Measurements from ENCODE around the gene CDS2.

Gene CDS2

GRCh38 chr20:5211803-5212714 lies 85.3 kb downstream of the CDS2 start:
- 97 to 100% methylated on average over 1 to 5 of the region's 8 CpGs for WGBS, 2 experiments (ENCODE audit: insufficient coverage in 2 of 2)
- H3K4me1 ChIP-seq (ENCODE audit: control insufficient read depth, insufficient read depth, low read length, poor library complexity, severe bottlenecking): no peaks in the 10 kb centered on the region
- no peaks in the 10 kb centered on the region for H3K9me3 ChIP-seq (ENCODE audit: control insufficient read depth, low read length)
- H3K27ac ChIP-seq (ENCODE audit: low read depth, low read length, severe bottlenecking): no peak overlapping the region
- H3K36me3 ChIP-seq (ENCODE audit: control insufficient read depth, insufficient read depth, low read length): peaks cover 28% of the 10 kb centered on the region
- no peak overlapping the region for H3K4me3 ChIP-seq (ENCODE audit: extremely low read depth, insufficient read depth, low read length, poor library complexity, severe bottlenecking)

GRCh38 chr20:5212907-5213487 lies 86.2 kb downstream of the CDS2 start:
- no peak overlapping the region for H3K27ac ChIP-seq (ENCODE audit: low read depth, low read length, severe bottlenecking)

GRCh38 chr20:5214826-5215225 lies 88.0 kb downstream of the CDS2 start:
- no peak overlapping the region for H3K4me3 ChIP-seq (ENCODE audit: extremely low read depth, insufficient read depth, low read length, poor library complexity, severe bottlenecking)
- no peaks in the 10 kb centered on the region for H3K9me3 ChIP-seq (ENCODE audit: control insufficient read depth, low read length)
- H3K36me3 ChIP-seq (ENCODE audit: control insufficient read depth, insufficient read depth, low read length): peaks cover 15% of the 10 kb centered on the region
- WGBS, 2 experiments (ENCODE audit: insufficient coverage in 2 of 2): 75 to 100% methylated on average over 1 to 3 of the region's 3 CpGs
- H3K4me1 ChIP-seq (ENCODE audit: control insufficient read depth, insufficient read depth, low read length, poor library complexity, severe bottlenecking): no peaks in the 10 kb centered on the region
- H3K27ac ChIP-seq (ENCODE audit: low read depth, low read length, severe bottlenecking): no peak overlapping the region

More at GRCh38 chr20:5212907-5213487, 86.2 kb downstream of the CDS2 start:
- no CpG with 5 or more reads among the region's 2 CpGs for WGBS, 2 experiments (ENCODE audit: insufficient coverage in 2 of 2)
- Histone ChIP-seq H3K36me3 (ENCODE audit: control insufficient read depth, insufficient read depth, low read length) (peaks cover 28% of the 10 kb centered on the region), H3K4me3 (ENCODE audit: extremely low read depth, insufficient read depth, low read length, poor library complexity, severe bottlenecking) (no peak overlapping the region), H3K9me3 (ENCODE audit: control insufficient read depth, low read length) (no peaks in the 10 kb centered on the region), H3K4me1 (ENCODE audit: control insufficient read depth, insufficient read depth, low read length, poor library complexity, severe bottlenecking) (no peaks in the 10 kb centered on the region)

GRCh38 chr20:5215672-5216304 lies 89.0 kb downstream of the CDS2 start:
- Histone ChIP-seq H3K4me1 (ENCODE audit: control insufficient read depth, insufficient read depth, low read length, poor library complexity, severe bottlenecking) (no peaks in the 10 kb centered on the region), H3K9me3 (ENCODE audit: control insufficient read depth, low read length) (no peaks in the 10 kb centered on the region), H3K4me3 (ENCODE audit: extremely low read depth, insufficient read depth, low read length, poor library complexity, severe bottlenecking) (no peak overlapping the region), H3K36me3 (ENCODE audit: control insufficient read depth, insufficient read depth, low read length) (peaks cover 15% of the 10 kb centered on the region), H3K27ac (ENCODE audit: low read depth, low read length, severe bottlenecking) (no peak overlapping the region)
- 97% methylated on average over 3 of the region's 4 CpGs; no CpG with 5 or more reads in 1 of the 2 experiments for WGBS, 2 experiments (ENCODE audit: insufficient coverage in 2 of 2)

GRCh38 chr20:5216663-5217062 lies 89.9 kb downstream of the CDS2 start:
- Histone ChIP-seq H3K36me3 (ENCODE audit: control insufficient read depth, insufficient read depth, low read length) (peaks cover 12% of the 10 kb centered on the region), H3K27ac (ENCODE audit: low read depth, low read length, severe bottlenecking) (no peak overlapping the region), H3K4me3 (ENCODE audit: extremely low read depth, insufficient read depth, low read length, poor library complexity, severe bottlenecking) (no peak overlapping the region), H3K4me1 (ENCODE audit: control insufficient read depth, insufficient read depth, low read length, poor library complexity, severe bottlenecking) (no peaks in the 10 kb centered on the region), H3K9me3 (ENCODE audit: control insufficient read depth, low read length) (no peaks in the 10 kb centered on the region)
- WGBS, 2 experiments (ENCODE audit: insufficient coverage in 2 of 2): 84% methylated on average over 3 of the region's 3 CpGs; no CpG with 5 or more reads in 1 of the 2 experiments

GRCh38 chr20:5217616-5218015 lies 90.8 kb downstream of the CDS2 start:
- Histone ChIP-seq H3K4me1 (ENCODE audit: control insufficient read depth, insufficient read depth, low read length, poor library complexity, severe bottlenecking) (no peaks in the 10 kb centered on the region), H3K27ac (ENCODE audit: low read depth, low read length, severe bottlenecking) (no peak overlapping the region), H3K4me3 (ENCODE audit: extremely low read depth, insufficient read depth, low read length, poor library complexity, severe bottlenecking) (no peak overlapping the region), H3K9me3 (ENCODE audit: control insufficient read depth, low read length) (no peaks in the 10 kb centered on the region), H3K36me3 (ENCODE audit: control insufficient read depth, insufficient read depth, low read length) (peaks cover 4% of the 10 kb centered on the region)
- WGBS, 2 experiments (ENCODE audit: insufficient coverage in 2 of 2): 90 to 100% methylated on average over 2 of the region's 4 CpGs

GRCh38 chr20:5220321-5221060 lies 93.7 kb downstream of the CDS2 start:
- Histone ChIP-seq H3K36me3 (ENCODE audit: control insufficient read depth, insufficient read depth, low read length) (no peaks in the 10 kb centered on the region), H3K4me1 (ENCODE audit: control insufficient read depth, insufficient read depth, low read length, poor library complexity, severe bottlenecking) (no peaks in the 10 kb centered on the region), H3K9me3 (ENCODE audit: control insufficient read depth, low read length) (no peaks in the 10 kb centered on the region), H3K4me3 (ENCODE audit: extremely low read depth, insufficient read depth, low read length, poor library complexity, severe bottlenecking) (no peak overlapping the region), H3K27ac (ENCODE audit: low read depth, low read length, severe bottlenecking) (no peak overlapping the region)
- 88 to 93% methylated on average over 4 to 5 of the region's 7 CpGs for WGBS, 2 experiments (ENCODE audit: insufficient coverage in 2 of 2)

- Histone ChIP-seq H3K4me3 (ENCODE audit: extremely low read depth, insufficient read depth, low read length, poor library complexity, severe bottlenecking) (no peak overlapping the region), H3K9me3 (ENCODE audit: control insufficient read depth, low read length) (no peaks in the 10 kb centered on the region), H3K4me1 (ENCODE audit: control insufficient read depth, insufficient read depth, low read length, poor library complexity, severe bottlenecking) (no peaks in the 10 kb centered on the region), H3K27ac (ENCODE audit: low read depth, low read length, severe bottlenecking) (no peak overlapping the region), H3K36me3 (ENCODE audit: control insufficient read depth, insufficient read depth, low read length) (no peaks in the 10 kb centered on the region)
- WGBS, 2 experiments (ENCODE audit: insufficient coverage in 2 of 2): no CpG with 5 or more reads among the region's 4 CpGs
These were observed 94.2 kb downstream of the CDS2 start for GRCh38 chr20:5221061-5221430.

GRCh38 chr20:5222919-5223634 lies 96.3 kb downstream of the CDS2 start:
- Histone ChIP-seq H3K9me3 (ENCODE audit: control insufficient read depth, low read length) (no peaks in the 10 kb centered on the region), H3K36me3 (ENCODE audit: control insufficient read depth, insufficient read depth, low read length) (no peaks in the 10 kb centered on the region), H3K4me3 (ENCODE audit: extremely low read depth, insufficient read depth, low read length, poor library complexity, severe bottlenecking) (no peak overlapping the region), H3K27ac (ENCODE audit: low read depth, low read length, severe bottlenecking) (no peak overlapping the region), H3K4me1 (ENCODE audit: control insufficient read depth, insufficient read depth, low read length, poor library complexity, severe bottlenecking) (no peaks in the 10 kb centered on the region)
- 100% methylated on average over 2 of the region's 11 CpGs; no CpG with 5 or more reads in 1 of the 2 experiments for WGBS, 2 experiments (ENCODE audit: insufficient coverage in 2 of 2)

GRCh38 chr20:5230544-5230943 lies 103.7 kb downstream of the CDS2 start:
- 70 to 90% methylated on average over 3 to 4 of the region's 4 CpGs for WGBS, 2 experiments (ENCODE audit: insufficient coverage in 2 of 2)
- H3K27ac ChIP-seq (ENCODE audit: low read depth, low read length, severe bottlenecking): no peak overlapping the region
- no peak overlapping the region for H3K4me3 ChIP-seq (ENCODE audit: extremely low read depth, insufficient read depth, low read length, poor library complexity, severe bottlenecking)
- H3K9me3 ChIP-seq (ENCODE audit: control insufficient read depth, low read length): no peaks in the 10 kb centered on the region
- no peaks in the 10 kb centered on the region for H3K36me3 ChIP-seq (ENCODE audit: control insufficient read depth, insufficient read depth, low read length)
- H3K4me1 ChIP-seq (ENCODE audit: control insufficient read depth, insufficient read depth, low read length, poor library complexity, severe bottlenecking): no peaks in the 10 kb centered on the region
